ENCODE results near the gene CD36.

CD36 gene

GRCh38 chr7:80719261-80719660 lies 80.8 kb downstream of the CD36 start:
- Histone ChIP-seq H3K36me3 (ENCODE audit: control insufficient read depth, insufficient read depth, low read length) (no peaks in the 10 kb centered on the region), H3K4me3 (ENCODE audit: insufficient read depth, low read depth, low read length, poor library complexity, severe bottlenecking) (no peak overlapping the region), H3K27ac (ENCODE audit: insufficient read depth, low read length, poor library complexity, severe bottlenecking) (no peak overlapping the region), H3K27me3 (replicated peaks; ENCODE audit: control insufficient read depth, insufficient read depth, low read length, poor library complexity, severe bottlenecking) (no peaks in the 10 kb centered on the region), H3K9me3 (ENCODE audit: control insufficient read depth, low read length) (no peaks in the 10 kb centered on the region), H3K4me1 (ENCODE audit: control insufficient read depth, insufficient read depth, low read length, poor library complexity, severe bottlenecking) (no peaks in the 10 kb centered on the region)
- DNase-seq: no peak

- Histone ChIP-seq H3K9me3 (ENCODE audit: control insufficient read depth, low read length) (no peaks in the 10 kb centered on the region), H3K4me1 (ENCODE audit: control insufficient read depth, insufficient read depth, low read length, poor library complexity, severe bottlenecking) (no peaks in the 10 kb centered on the region), H3K27ac (ENCODE audit: insufficient read depth, low read length, poor library complexity, severe bottlenecking) (no peak overlapping the region), H3K4me3 (ENCODE audit: insufficient read depth, low read depth, low read length, poor library complexity, severe bottlenecking) (no peak overlapping the region), H3K36me3 (ENCODE audit: control insufficient read depth, insufficient read depth, low read length) (no peaks in the 10 kb centered on the region), H3K27me3 (replicated peaks; ENCODE audit: control insufficient read depth, insufficient read depth, low read length, poor library complexity, severe bottlenecking) (no peaks in the 10 kb centered on the region)
- no peak for DNase-seq
Measured at GRCh38 chr7:80720146-80720545, 81.7 kb downstream of the CD36 start.

- Histone ChIP-seq H3K4me1 (ENCODE audit: control insufficient read depth, insufficient read depth, low read length, poor library complexity, severe bottlenecking) (no peaks in the 10 kb centered on the region), H3K4me3 (ENCODE audit: insufficient read depth, low read depth, low read length, poor library complexity, severe bottlenecking) (no peak overlapping the region), H3K36me3 (ENCODE audit: control insufficient read depth, insufficient read depth, low read length) (no peaks in the 10 kb centered on the region), H3K27me3 (replicated peaks; ENCODE audit: control insufficient read depth, insufficient read depth, low read length, poor library complexity, severe bottlenecking) (no peaks in the 10 kb centered on the region), H3K27ac (ENCODE audit: insufficient read depth, low read length, poor library complexity, severe bottlenecking) (no peak overlapping the region), H3K9me3 (ENCODE audit: control insufficient read depth, low read length) (no peaks in the 10 kb centered on the region)
- DNase-seq: no peak
Measured at GRCh38 chr7:80721883-80722615, 83.6 kb downstream of the CD36 start.

DNA sequence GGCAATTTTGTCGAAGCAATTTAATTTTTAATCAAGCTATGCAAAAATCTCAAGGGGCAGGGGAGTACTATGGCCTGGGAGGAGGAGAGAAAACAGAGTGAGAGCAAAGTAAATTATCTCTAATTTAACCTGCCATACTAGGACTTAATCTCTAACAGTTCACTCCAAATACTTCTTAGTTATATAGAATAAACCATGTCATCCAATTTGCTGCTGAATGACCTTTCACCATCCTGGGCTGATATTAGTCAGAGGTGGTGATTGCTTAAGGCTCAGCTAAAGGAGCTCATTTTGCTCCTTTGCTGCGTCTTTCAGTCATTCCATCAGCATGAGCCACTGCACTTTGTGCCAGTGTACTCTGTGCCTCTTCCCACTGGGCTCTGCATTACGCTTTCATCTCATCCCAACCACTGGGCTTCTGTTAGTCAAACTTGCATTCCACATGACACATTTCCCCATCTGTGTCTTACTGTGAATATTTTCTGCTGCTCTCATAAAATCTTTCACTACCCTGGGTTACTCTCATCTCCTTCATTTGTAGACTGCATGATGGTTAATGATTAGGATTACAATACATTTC lies 84.3 kb downstream of the CD36 start:
- no peak overlapping the region for H3K27ac ChIP-seq (ENCODE audit: insufficient read depth, low read length, poor library complexity, severe bottlenecking)
- no peaks in the 10 kb centered on the region for H3K9me3 ChIP-seq (ENCODE audit: control insufficient read depth, low read length)
- no peak overlapping the region for H3K4me3 ChIP-seq (ENCODE audit: insufficient read depth, low read depth, low read length, poor library complexity, severe bottlenecking)
- H3K27me3 ChIP-seq (replicated peaks; ENCODE audit: control insufficient read depth, insufficient read depth, low read length, poor library complexity, severe bottlenecking): no peaks in the 10 kb centered on the region
- H3K4me1 ChIP-seq (ENCODE audit: control insufficient read depth, insufficient read depth, low read length, poor library complexity, severe bottlenecking): no peaks in the 10 kb centered on the region
- DNase-seq: no peak
- H3K36me3 ChIP-seq (ENCODE audit: control insufficient read depth, insufficient read depth, low read length): no peaks in the 10 kb centered on the region

- Histone ChIP-seq H3K36me3 (ENCODE audit: control insufficient read depth, insufficient read depth, low read length) (no peaks in the 10 kb centered on the region), H3K4me3 (ENCODE audit: insufficient read depth, low read depth, low read length, poor library complexity, severe bottlenecking) (no peak overlapping the region), H3K27me3 (replicated peaks; ENCODE audit: control insufficient read depth, insufficient read depth, low read length, poor library complexity, severe bottlenecking) (no peaks in the 10 kb centered on the region), H3K4me1 (ENCODE audit: control insufficient read depth, insufficient read depth, low read length, poor library complexity, severe bottlenecking) (no peaks in the 10 kb centered on the region), H3K9me3 (ENCODE audit: control insufficient read depth, low read length) (no peaks in the 10 kb centered on the region), H3K27ac (ENCODE audit: insufficient read depth, low read length, poor library complexity, severe bottlenecking) (no peak overlapping the region)
- DNase-seq: no peak
Measured at GRCh38 chr7:80724249-80724871, 85.9 kb downstream of the CD36 start.

GRCh38 chr7:80725181-80725611 lies 86.8 kb downstream of the CD36 start:
- Histone ChIP-seq H3K9me3 (ENCODE audit: control insufficient read depth, low read length) (no peaks in the 10 kb centered on the region), H3K27ac (ENCODE audit: insufficient read depth, low read length, poor library complexity, severe bottlenecking) (no peak overlapping the region), H3K36me3 (ENCODE audit: control insufficient read depth, insufficient read depth, low read length) (no peaks in the 10 kb centered on the region), H3K4me1 (ENCODE audit: control insufficient read depth, insufficient read depth, low read length, poor library complexity, severe bottlenecking) (no peaks in the 10 kb centered on the region), H3K27me3 (replicated peaks; ENCODE audit: control insufficient read depth, insufficient read depth, low read length, poor library complexity, severe bottlenecking) (no peaks in the 10 kb centered on the region), H3K4me3 (ENCODE audit: insufficient read depth, low read depth, low read length, poor library complexity, severe bottlenecking) (no peak overlapping the region)
- no peak for DNase-seq

Data from effector memory CD4-positive, alpha-beta T cell (primary cell).